ENCODE results near the gene LUC7L. TPM values are rescaled to one million over a fixed set of nuclear protein-coding genes. Genes with fewer than 3 reads are reported as not detected.

LUC7L gene
- total RNA-seq, 1 experiment from 2014 or later = 74.1 TPM

DNA sequence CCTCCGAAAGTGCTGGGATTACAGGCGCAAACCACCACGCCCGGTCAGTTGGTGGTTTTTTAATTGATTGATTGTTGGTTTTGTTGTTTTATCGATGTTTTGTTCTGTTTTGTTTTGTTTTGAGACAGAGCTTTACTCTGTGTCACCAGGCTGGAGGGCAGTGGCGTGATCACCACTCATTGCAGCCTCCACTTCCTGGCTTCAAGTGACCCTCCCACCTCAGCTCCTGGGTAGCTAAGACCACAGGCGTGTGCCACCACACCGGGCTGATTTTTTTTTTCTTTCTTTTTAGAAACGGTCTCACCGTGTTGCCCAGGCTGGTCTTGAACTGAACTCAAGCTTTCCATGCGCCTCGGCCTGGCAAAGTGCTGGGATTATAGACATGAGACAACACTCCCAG lies 17.8 kb upstream of the LUC7L start:
- H3K4me3 Mint-ChIP-seq (ENCODE audit: unreplicated experiment) = no peak overlapping the region
- no TSS peak for BruUV-seq (replicated peaks)
- H3K9me3 Mint-ChIP-seq (ENCODE audit: unreplicated experiment) = no peaks in the 10 kb centered on the region
- H3K27me3 Mint-ChIP-seq (ENCODE audit: insufficient read depth, unreplicated experiment) = no peaks in the 10 kb centered on the region
- no peak overlapping the region for H3K27ac Mint-ChIP-seq (ENCODE audit: low read depth, unreplicated experiment)
- DNase-seq (ENCODE audit: unreplicated experiment) = no peak
- intact Hi-C loops (cut with micrococcal nuclease) = no loop called here
- ChIA-PET POLR2A (interaction anchor here (3.4 kb wide), 1 partner anchor 12 kb away, joined by 10 read pairs; the partner anchor contains the start of gene FAM234A), CTCF (interaction anchor here (0.5 to 0.6 kb wide), 2 partner anchors 12 to 466 kb away, joined by 3 to 4 read pairs; no protein-coding TSS in a partner anchor)
- H3K36me3 Mint-ChIP-seq (ENCODE audit: insufficient read depth, unreplicated experiment) = peaks cover 14% of the 10 kb centered on the region
- peaks cover 6% of the 10 kb centered on the region for H3K4me1 Mint-ChIP-seq (ENCODE audit: insufficient read depth, unreplicated experiment)
- no peak for TF ChIP-seq CTCF (IDR thresholded peaks at IDR 0.05; ENCODE audit: unreplicated experiment)

DNA sequence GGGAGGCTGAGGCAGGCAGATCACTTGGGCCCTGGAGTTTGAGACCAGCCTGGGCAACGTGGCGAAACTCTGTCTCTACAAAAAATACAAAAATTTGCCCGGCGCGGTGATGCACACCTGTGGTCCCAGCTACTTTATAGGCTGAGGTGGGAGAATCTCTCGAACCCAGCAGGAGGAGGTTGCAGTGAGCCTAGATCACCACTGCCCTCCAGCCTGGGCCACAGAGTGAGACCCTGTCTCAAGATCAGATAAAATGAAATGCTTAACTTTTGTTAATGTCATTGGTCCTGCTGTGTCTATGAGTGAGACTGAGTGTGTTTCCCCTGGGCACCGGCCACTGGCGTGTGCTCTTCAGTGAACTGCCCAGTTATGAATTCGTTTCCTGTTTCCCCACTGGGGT lies 15.9 kb upstream of the LUC7L start:
- no peak for TF ChIP-seq CTCF (IDR thresholded peaks at IDR 0.05; ENCODE audit: unreplicated experiment)
- no peaks in the 10 kb centered on the region for H3K9me3 Mint-ChIP-seq (ENCODE audit: unreplicated experiment)
- CTCF ChIA-PET = no interaction called here
- H3K4me3 Mint-ChIP-seq (ENCODE audit: unreplicated experiment) = no peak overlapping the region
- H3K27me3 Mint-ChIP-seq (ENCODE audit: insufficient read depth, unreplicated experiment) = no peaks in the 10 kb centered on the region
- no peak overlapping the region for H3K27ac Mint-ChIP-seq (ENCODE audit: low read depth, unreplicated experiment)
- DNase-seq (ENCODE audit: unreplicated experiment) = no peak
- no peaks in the 10 kb centered on the region for H3K4me1 Mint-ChIP-seq (ENCODE audit: insufficient read depth, unreplicated experiment)
- POLR2A ChIA-PET = interaction anchor here (0.6 to 3.4 kb wide), 3 partner anchors 8 to 196 kb away, joined by 3 to 10 read pairs (median 3); partner anchors contain the start of gene FAM234A
- peaks cover 3% of the 10 kb centered on the region for H3K36me3 Mint-ChIP-seq (ENCODE audit: insufficient read depth, unreplicated experiment)
- BruUV-seq (replicated peaks) = no TSS peak
- intact Hi-C loops (cut with micrococcal nuclease) = no loop called here

- Mint-ChIP-seq H3K27me3 (ENCODE audit: insufficient read depth, unreplicated experiment) (no peaks in the 10 kb centered on the region), H3K36me3 (ENCODE audit: insufficient read depth, unreplicated experiment) (no peaks in the 10 kb centered on the region), H3K4me1 (ENCODE audit: insufficient read depth, unreplicated experiment) (no peaks in the 10 kb centered on the region), H3K9me3 (ENCODE audit: unreplicated experiment) (no peaks in the 10 kb centered on the region), H3K27ac (ENCODE audit: low read depth, unreplicated experiment) (no peak overlapping the region), H3K4me3 (ENCODE audit: unreplicated experiment) (no peak overlapping the region)
- DNase-seq (ENCODE audit: unreplicated experiment) = no peak
- BruUV-seq (replicated peaks) = no TSS peak
- no peak for TF ChIP-seq CTCF (IDR thresholded peaks at IDR 0.05; ENCODE audit: unreplicated experiment)
- POLR2A ChIA-PET = no interaction called here
- CTCF ChIA-PET = interaction anchor here (0.9 kb wide), 1 partner anchor 25 kb away, joined by 4 read pairs; no protein-coding TSS in a partner anchor
- intact Hi-C loops (cut with micrococcal nuclease) = no loop called here
Observed at GRCh38 chr16:243348-243747, 14.1 kb upstream of the LUC7L start.

DNA sequence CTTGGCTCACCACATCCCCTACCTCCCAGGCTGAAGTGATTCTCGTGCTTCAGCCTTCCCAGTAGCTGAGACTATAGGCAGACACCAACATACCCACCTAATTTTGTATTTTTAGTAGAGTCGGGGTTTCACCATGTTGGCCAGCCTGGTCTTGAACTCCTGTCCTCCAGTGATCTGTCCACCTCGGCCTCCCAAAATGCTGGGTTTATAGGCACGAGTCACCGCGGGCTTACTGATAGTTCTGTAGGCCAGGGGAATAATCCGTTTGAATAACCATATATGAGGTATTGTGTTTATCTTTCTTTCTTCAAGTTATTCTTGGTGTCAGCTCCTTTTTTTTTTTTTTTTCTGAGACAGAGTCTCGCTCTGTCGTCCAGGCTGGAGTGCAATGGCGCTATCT lies 13.0 kb upstream of the LUC7L start:
- Mint-ChIP-seq H3K36me3 (ENCODE audit: insufficient read depth, unreplicated experiment) (no peaks in the 10 kb centered on the region), H3K9me3 (ENCODE audit: unreplicated experiment) (no peaks in the 10 kb centered on the region), H3K4me1 (ENCODE audit: insufficient read depth, unreplicated experiment) (no peaks in the 10 kb centered on the region), H3K27ac (ENCODE audit: low read depth, unreplicated experiment) (no peak overlapping the region), H3K27me3 (ENCODE audit: insufficient read depth, unreplicated experiment) (no peaks in the 10 kb centered on the region), H3K4me3 (ENCODE audit: unreplicated experiment) (no peak overlapping the region)
- intact Hi-C loops (cut with micrococcal nuclease) = no loop called here
- no TSS peak for BruUV-seq (replicated peaks)
- no peak for TF ChIP-seq CTCF (IDR thresholded peaks at IDR 0.05; ENCODE audit: unreplicated experiment)
- CTCF ChIA-PET = interaction anchor here (0.9 kb wide), 1 partner anchor 26 kb away, joined by 4 read pairs; no protein-coding TSS in a partner anchor
- DNase-seq (ENCODE audit: unreplicated experiment) = no peak
- POLR2A ChIA-PET = no interaction called here
